GM18508 (cell line): ENCODE measurements around the gene UNC13A.

ENCODE experiments used
- ATAC-seq: cut with Tn5 transposase; IDR thresholded peaks from one replicate; pipeline ENCODE4 v1.9.1; 2021; ENCODE audit warnings: moderate number of reproducible peaks; ENCODE audit not compliant: insufficient read depth, unreplicated experiment

Gene UNC13A

GRCh38 chr19:17687857-17688784 is at the start of gene UNC13A:
Gene UNC13A (minus strand): TSS chr19:17688354. CDS start chr19:17688199, 155 bp downstream.
- no peak for ATAC-seq

- no peak for ATAC-seq
Observed at GRCh38 chr19:17737690-17738153, 49.6 kb upstream of the UNC13A start.

- no peak for ATAC-seq
Observed at GRCh38 chr19:17735410-17735809, 47.3 kb upstream of the UNC13A start.

DNA sequence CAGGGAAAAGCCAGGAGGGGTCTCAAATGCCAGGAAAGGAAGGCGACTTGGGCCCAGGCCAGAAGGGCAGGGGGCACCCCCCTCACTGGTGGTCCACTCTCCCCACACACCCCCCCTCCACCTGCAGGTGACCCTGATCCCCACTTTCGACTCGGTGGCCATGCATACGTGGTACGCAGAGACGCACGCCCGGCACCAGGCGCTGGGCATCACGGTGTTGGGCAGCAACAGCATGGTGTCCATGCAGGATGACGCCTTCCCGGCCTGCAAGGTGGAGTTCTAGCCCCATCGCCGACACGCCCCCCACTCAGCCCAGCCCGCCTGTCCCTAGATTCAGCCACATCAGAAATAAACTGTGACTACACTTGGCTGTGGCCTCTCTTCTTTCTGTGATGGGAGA is 46.0 kb upstream of the UNC13A start:
- no peak for ATAC-seq

DNA sequence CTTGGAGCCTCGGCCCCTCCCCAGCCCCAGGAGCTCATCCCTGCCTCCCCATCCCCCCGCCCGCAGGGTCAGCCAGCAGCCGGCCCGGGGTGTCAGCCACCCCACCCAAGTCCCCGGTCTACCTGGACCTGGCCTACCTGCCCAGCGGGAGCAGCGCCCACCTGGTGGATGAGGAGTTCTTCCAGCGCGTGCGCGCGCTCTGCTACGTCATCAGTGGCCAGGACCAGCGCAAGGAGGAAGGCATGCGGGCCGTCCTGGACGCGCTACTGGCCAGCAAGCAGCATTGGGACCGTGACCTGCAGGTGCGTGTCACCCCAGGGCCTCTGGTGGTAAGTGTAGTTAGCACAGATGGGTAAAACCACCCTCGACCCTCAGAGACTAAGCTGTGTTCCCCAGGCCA is 45.0 kb upstream of the UNC13A start:
- ATAC-seq = no peak

DNA sequence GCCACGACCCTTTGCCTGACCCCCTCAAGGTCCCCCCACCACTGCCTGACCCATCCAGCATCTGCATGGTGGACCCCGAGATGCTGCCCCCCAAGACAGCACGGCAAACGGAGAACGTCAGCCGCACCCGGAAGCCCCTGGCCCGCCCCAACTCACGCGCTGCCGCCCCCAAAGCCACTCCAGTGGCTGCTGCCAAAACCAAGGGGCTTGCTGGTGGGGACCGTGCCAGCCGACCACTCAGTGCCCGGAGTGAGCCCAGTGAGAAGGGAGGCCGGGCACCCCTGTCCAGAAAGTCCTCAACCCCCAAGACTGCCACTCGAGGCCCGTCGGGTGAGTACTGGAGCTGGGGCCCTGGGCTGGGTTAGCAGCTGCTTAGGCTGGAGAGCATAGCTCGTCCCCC is 39.7 kb upstream of the UNC13A start:
- no peak for ATAC-seq

DNA sequence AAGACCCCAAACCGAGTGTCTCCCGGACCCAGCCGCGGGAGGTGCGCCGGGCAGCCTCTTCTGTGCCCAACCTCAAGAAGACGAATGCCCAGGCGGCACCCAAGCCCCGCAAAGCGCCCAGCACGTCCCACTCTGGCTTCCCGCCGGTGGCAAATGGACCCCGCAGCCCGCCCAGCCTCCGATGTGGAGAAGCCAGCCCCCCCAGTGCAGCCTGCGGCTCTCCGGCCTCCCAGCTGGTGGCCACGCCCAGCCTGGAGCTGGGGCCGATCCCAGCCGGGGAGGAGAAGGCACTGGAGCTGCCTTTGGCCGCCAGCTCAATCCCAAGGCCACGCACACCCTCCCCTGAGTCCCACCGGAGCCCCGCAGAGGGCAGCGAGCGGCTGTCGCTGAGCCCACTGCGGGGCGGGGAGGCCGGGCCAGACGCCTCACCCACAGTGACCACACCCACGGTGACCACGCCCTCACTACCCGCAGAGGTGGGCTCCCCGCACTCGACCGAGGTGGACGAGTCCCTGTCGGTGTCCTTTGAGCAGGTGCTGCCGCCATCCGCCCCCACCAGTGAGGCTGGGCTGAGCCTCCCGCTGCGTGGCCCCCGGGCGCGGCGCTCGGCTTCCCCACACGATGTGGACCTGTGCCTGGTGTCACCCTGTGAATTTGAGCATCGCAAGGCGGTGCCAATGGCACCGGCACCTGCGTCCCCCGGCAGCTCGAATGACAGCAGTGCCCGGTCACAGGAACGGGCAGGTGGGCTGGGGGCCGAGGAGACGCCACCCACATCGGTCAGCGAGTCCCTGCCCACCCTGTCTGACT is 39.0 kb upstream of the UNC13A start:
- no peak for ATAC-seq

GRCh38 chr19:17726136-17726741 is 38.1 kb upstream of the UNC13A start:
- no peak for ATAC-seq

DNA sequence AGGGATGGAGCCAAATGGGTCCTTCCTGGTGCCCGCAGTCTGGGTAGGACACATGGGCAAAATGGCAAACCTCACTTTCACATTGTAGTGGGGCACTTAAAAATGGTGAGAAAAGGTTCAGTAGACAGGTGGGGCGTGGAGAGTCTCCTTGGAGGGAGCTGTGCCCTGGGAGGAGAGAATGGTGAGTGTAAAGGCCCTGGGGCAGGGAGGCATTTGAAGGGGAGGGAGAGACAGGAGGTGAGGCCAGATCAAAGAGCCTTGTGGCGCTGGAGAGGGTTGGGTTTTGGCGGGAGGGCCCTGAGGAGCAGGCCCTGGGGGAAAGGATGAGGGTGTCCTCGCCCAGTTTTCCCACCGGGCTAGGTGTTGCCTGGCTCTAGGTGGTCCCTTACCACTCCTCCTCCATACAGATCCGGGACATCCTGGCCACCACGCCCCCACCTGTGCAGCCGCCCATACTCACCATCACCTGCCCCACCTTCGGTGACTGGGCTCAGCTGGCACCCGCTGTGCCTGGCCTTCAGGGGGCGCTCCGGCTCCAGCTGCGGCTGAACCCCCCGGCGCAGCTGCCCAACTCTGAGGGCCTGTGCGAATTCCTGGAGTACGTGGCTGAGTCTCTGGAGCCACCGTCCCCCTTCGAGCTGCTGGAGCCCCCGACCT is 37.4 kb upstream of the UNC13A start:
- ATAC-seq = no peak

DNA sequence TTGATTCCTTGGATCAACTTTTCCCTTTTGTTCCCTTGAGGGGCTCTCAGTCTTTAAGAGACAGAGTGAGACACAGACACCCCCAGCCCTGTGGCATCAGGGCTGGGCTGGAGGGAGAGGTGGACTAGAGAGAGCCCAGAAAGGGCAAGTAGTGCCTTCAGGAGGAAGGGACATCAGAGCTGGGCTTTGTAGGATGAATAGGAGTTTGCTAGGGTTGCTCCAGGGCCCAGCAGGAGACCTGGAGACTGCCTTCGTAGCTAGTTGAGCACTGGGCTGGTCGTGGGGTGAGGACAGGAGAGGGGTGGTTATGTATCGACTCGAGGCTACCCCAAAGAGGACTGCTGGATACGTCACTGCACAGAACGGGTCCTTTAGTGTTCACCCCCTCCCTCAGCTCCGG is 36.5 kb upstream of the UNC13A start:
- ATAC-seq = no peak

GRCh38 chr19:17722655-17723240 is 34.6 kb upstream of the UNC13A start:
- no peak for ATAC-seq

DNA sequence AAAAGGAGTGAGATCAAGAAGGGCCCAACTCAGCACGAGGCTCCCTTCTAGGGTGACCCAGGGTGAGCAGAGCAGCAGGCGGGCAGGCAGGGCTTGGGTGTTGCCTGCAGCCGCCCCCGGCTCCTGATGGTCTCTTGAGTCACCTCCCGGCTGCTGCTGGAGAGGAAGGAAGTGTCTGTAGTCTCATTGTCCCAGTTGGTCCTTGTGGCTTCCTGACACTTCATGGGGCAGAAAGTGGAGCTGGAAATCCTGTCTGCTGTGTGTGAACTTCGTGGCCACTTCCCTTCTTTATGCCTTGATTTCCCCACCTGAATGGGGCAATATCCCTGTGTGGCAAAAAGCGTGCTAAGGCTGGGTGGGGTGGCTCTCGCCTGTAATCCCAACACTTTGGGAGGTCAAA is 33.7 kb upstream of the UNC13A start:
- ATAC-seq = no peak

DNA sequence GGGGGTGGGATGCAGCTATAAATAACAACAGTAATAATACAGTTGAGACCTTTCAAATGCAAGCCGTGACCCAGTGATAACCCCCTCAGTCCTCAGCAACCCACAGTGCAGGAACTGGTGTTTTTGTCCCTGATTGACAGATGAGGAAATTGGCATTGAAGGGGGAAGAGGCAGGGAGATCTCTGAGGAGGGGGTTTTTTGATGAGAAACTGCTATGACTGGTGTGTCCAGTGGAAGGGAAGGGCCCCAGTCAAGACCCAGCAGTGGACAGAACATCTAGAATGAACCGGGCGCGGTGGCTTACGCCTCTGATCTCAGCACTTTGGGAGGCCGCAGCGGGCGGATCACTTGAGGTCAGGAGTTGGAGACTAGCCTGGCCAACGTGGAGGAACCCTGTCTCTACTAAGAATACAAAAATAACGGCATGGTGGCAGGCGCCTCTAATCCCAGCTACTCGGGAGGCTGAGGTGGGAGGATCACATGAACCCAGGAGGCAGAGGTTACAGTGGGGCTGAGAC is 33.0 kb upstream of the UNC13A start:
- ATAC-seq = no peak

DNA sequence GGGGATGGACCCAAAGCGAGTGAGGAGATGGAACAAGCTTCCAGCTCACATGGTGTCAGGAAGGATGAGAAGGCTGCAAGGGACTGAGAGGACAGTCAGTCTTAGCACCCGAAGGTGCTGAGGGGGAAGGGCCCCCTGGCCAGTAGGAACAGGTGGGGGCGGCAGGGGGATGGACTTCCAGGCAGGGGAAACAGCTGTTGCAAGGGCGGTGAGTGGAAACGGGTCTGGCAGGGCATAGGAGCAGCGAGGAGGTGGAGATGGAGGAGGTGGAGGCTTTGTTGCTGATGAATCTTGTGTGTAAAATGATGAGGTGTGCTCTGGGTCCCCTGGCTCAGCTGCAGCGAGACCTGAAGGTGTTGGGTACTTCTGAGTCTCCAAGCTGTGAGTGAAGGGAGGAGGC is 32.3 kb upstream of the UNC13A start:
- ATAC-seq = no peak

DNA sequence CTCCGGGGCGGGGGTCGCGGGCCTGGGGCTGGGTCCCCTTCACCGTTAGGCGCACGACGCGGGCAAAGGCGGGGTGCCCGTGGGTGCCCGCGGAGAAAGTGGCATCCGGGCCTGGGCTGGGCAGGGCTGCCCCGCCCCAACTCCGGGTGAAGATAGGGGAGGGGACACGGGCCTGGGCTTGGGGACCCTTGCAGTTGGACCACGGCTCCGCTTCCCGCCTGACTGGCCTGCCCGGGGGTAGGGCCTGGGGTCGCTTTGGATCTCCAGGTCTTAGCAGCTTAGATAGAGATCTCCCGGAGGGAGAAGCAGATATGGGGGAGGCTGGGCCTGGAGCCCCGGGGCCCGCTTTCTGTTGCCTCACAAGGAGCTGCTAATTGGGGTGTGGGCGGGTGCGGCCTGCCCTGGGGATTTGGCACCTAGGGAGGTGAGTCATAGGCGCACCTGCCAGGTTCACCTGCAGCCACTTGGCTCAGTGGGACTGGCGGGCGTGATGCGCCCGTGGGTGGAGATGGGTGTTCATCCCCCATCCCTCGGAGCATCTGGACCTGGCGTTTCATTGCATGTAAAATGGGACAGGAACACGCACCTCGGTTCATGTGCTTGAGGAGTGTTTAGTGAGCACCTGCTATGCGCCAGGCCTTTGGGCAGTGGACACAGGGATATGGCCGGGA is 31.7 kb upstream of the UNC13A start:
- no peak for ATAC-seq

DNA sequence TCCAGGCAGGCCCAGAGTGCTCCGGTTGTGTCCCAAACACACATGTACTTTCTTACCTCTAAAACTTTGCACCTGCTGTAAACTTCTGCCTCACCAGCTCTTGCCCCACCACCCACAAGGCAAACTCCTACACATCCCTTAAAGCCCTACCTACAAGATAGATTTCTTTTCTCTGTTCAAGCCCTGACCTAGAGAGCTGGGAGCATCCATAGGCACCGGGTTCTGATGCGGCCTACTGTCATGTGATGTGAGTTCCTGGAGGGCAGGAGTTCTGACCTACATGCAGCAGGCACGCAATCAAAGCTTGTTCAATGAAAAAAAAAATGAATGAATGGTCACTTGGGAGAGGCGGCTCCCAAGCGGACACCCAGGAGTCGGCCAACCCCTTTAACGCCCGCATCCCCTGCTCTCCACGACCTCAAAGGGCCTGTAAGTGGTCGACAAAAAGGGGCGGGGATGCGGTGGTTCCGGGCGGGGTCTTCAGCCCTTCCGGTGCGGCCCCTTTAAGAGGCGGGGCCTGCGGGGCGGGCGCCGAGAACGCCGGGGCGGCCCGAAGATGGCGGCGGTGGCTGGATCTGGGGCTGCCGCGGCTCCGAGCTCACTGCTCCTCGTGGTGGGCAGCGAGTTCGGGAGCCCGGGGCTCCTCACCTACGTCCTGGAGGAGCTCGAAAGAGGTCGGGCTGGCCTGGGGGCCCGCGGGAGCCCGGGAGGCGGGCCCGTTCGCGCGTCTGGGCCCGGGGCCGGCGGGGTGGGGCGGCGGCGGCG is 31.0 kb upstream of the UNC13A start, which contains the start of gene MAP1S:
MAP1S (plus strand) TSS at position 534 of the 765 bp plus-strand sequence; CDS start at position 557, 23 bp downstream.
- ATAC-seq = no peak

DNA sequence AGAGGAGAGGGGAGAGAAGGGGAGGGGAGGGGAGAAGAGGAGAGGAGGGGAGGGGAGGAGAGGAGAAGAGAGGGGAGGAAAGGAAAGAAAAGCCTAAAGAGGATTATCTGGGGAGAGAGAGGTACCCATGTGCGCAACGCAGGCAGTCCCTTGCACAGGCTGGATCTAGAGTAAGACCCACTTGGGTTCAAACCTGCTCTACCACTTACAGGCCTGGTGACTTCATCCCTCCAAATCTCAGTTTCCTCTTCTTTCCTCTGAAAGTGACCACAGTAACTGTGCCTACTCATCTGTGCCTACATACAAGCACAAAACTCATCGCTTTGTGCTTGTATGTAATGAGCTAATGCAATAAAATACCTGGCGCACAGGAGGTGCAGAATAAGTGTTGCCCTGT is 30.4 kb upstream of the UNC13A start:
- no peak for ATAC-seq

DNA sequence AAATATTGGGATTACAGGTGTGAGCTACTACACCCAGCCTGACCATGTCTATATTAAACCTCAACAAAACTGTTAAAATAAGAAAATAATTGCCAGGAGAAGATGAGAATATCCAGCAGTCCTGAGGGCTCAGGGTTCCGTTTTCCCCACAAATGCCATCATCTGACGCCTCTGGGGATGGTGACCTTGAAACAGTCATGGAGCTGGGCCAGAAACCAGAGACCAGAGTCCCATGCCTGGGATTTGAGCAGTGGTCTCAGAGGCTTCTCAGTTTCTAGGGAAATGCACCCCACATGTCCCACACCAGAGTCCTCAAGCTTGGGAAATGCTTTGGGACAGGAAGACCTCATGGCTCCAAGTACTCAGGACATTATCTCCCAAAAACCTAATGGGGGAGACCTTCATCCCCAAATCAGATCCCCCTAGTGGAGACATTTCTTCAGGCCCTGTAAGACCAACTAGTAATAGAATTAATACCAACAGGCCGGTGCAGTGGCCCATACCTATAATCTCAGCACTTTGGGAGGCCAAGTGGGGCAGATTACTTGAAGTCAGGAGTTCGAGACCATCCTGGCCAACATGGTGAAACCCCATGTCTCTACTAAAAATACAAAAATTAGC is 28.3 kb upstream of the UNC13A start:
- no peak for ATAC-seq
